Measurements from ENCODE around the gene RORC. TPM values are rescaled to one million over a fixed set of nuclear protein-coding genes. Genes with fewer than 3 reads are reported as not detected.
"Not testable (repeated sequence)": the region's sequence is repeated elsewhere in the genome, so short reads cannot be mapped to it uniquely, and the experiment has no call there.

Gene RORC
- total RNA-seq, 2 donors from 2014 or later, result 32.3 to 51.4 TPM

DNA sequence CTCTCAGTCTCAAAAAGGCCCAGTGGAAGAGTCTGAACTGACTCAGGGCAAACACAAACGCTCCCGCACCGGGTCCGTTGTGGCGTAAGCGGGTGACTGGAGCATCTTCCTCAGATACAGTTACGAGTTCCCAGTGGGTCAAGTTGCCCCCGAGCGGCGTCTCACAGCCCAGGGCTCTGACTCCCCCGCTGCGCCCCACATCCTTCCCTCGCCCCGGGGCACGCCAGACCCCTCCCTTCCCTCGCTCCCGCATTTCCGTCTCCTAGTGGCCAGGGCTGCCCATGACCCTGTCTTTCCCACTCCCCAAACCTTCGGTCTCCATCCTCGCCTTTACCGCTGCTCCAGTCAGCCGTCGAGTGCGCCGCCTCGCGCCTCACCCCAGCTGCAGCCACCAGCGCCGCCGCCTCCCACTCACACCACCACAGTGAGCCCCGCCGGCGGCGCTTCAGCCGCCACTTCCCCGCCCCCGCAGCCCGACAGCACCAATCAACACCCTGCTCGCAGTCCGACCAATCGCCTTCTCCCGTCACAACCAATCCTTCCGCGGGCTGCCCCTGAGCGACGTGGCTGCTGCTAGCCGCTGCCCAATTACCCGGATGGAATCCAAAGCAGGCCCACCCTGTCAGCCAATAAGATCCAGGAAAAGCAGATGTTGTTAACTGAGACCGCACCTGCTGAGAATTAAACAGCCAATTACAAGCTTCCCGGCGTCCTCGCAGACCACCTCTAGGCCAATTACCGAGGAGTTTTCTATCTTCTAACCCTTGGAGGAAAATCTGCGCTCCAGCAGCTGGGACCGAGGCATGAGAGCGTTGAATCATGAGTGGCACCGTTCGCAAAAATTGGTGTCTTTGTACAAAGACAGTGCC lies 41.3 kb downstream of the RORC start, which contains the start of gene TDRKH:
TDRKH (minus strand) TSS at position 430 of the 869 bp plus-strand sequence. CDS start 7,478 bp downstream, outside the sequence.
- H3K27me3 ChIP-seq, result no peaks in the 10 kb centered on the region
- peak; percentile 99 for ATAC-seq
- intact Hi-C loops (cut with DNase I), result no loop called here
- peak within 1 kb of the TSS; percentile 35 to 79 (median 63) for H3K27ac ChIP-seq
- DNase-seq, result peak; percentile 98 to 99 (median 98)
- WGBS, 2 donors, result 0 to 1% methylated on average over 40 to 58 of the region's 58 CpGs
- H3K36me3 ChIP-seq (replicated peaks in 1 of 2; ENCODE audit: insufficient read depth in 1 of 2, low read depth in 2 of 2), result no peaks in the 10 kb centered on the region
- peak; percentile 60 to 84 (median 81) for TF ChIP-seq POLR2A (IDR thresholded peaks at IDR 0.05)
- TF ChIP-seq, protein P1, sequence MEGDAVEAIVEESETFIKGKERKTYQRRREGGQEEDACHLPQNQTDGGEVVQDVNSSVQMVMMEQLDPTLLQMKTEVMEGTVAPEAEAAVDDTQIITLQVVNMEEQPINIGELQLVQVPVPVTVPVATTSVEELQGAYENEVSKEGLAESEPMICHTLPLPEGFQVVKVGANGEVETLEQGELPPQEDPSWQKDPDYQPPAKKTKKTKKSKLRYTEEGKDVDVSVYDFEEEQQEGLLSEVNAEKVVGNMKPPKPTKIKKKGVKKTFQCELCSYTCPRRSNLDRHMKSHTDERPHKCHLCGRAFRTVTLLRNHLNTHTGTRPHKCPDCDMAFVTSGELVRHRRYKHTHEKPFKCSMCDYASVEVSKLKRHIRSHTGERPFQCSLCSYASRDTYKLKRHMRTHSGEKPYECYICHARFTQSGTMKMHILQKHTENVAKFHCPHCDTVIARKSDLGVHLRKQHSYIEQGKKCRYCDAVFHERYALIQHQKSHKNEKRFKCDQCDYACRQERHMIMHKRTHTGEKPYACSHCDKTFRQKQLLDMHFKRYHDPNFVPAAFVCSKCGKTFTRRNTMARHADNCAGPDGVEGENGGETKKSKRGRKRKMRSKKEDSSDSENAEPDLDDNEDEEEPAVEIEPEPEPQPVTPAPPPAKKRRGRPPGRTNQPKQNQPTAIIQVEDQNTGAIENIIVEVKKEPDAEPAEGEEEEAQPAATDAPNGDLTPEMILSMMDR (IDR thresholded peaks at IDR 0.05), result peak in 4 of 7 experiments; percentile 7 to 70 (median 46)
- no peaks in the 10 kb centered on the region for H3K9me3 ChIP-seq
- peaks cover 8% of the 10 kb centered on the region for H3K4me1 ChIP-seq
- H3K4me3 ChIP-seq, result peak within 1 kb of the TSS; percentile 66 to 90

DNA sequence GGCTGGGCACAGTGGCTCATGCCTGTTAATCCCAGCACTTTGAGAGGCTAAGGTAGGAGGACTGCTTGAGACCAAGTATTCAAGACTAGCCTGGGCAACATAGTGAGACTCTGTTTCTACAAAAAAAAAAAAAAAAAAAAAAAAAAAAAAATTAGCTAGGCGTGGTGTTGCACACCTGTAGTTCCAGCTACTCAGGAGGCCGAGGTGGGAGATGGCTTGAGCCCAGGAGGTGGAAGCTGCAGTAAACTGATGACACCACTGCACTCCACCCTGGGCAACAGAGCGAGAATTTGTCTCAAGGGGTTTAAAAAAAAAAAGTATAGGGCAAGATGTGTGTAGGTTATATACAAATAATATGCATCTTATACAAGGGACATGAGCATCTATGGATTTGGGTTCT lies 43.9 kb downstream of the RORC start:
- no peaks in the 10 kb centered on the region for H3K27me3 ChIP-seq
- DNase-seq, result no peak
- H3K27ac ChIP-seq, result no peak overlapping the region
- H3K9me3 ChIP-seq, result no peaks in the 10 kb centered on the region
- H3K36me3 ChIP-seq (replicated peaks in 1 of 2; ENCODE audit: insufficient read depth in 1 of 2, low read depth in 2 of 2), result no peaks in the 10 kb centered on the region
- TF ChIP-seq, protein P1 (IDR thresholded peaks at IDR 0.05), result no peak
- no peak for TF ChIP-seq POLR2A (IDR thresholded peaks at IDR 0.05)
- ATAC-seq, result no peak
- intact Hi-C loops (cut with DNase I), result no loop called here
- no peak overlapping the region for H3K4me3 ChIP-seq
- 83 to 92% methylated on average over 3 of the region's 3 CpGs for WGBS, 2 donors
- peaks cover 8% of the 10 kb centered on the region for H3K4me1 ChIP-seq

DNA sequence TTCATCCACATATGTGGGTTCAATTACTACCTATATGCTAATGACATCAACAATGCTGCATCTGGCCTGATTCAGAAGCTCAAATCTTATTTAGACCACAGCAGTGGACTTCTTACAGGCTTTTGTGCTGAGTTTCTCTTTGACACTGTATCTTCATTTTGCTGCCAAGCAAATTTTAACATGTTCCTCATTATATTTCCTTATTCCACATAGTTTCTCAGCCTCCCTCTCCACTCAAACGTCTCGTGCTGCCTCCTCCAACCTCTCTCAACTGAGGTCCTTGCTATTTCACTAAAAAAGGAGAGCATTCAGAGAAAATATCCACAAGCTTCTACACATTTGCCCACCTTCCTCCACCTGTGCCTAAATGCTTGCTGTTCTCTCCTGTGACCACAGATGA lies 47.8 kb downstream of the RORC start:
- WGBS, 2 donors, result 70 to 75% methylated on average over 2 of the region's 2 CpGs
- Histone ChIP-seq H3K9me3 (no peaks in the 10 kb centered on the region), H3K4me3 (no peak overlapping the region), H3K36me3 (replicated peaks in 1 of 2; ENCODE audit: insufficient read depth in 1 of 2, low read depth in 2 of 2) (no peaks in the 10 kb centered on the region), H3K4me1 (no peaks in the 10 kb centered on the region), H3K27me3 (no peaks in the 10 kb centered on the region), H3K27ac (no peak overlapping the region)
- intact Hi-C loops (cut with DNase I), result no loop called here
- TF ChIP-seq, protein P1 (IDR thresholded peaks at IDR 0.05), result no peak
- TF ChIP-seq POLR2A (IDR thresholded peaks at IDR 0.05), result no peak
- no peak for DNase-seq
- ATAC-seq, result no peak

DNA sequence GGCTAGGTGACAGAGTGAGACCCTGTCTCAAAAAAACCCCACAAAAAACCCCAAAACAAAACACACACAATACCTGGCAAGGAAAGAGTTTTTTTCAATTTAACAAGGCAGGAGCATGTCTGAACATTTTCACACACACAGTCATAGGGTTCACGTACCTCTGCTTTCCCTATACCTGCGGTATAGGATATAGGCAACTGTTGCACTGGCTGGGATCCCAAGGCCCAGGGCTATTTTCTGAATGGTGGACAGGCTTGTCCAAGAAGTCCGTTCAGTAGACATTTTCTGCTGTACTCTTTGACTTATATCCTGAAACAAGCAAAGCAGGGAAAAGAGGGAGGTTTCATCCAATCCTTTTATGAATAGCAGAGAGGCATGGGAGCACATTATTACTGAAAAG lies 48.9 kb downstream of the RORC start:
- Histone ChIP-seq H3K4me3 (no peak overlapping the region), H3K4me1 (no peaks in the 10 kb centered on the region), H3K9me3 (no peaks in the 10 kb centered on the region), H3K27me3 (no peaks in the 10 kb centered on the region), H3K36me3 (replicated peaks in 1 of 2; ENCODE audit: insufficient read depth in 1 of 2, low read depth in 2 of 2) (no peaks in the 10 kb centered on the region), H3K27ac (no peak overlapping the region)
- intact Hi-C loops (cut with DNase I), result no loop called here
- DNase-seq (no peak), ATAC-seq (no peak)
- WGBS, 2 donors, result 79 to 93% methylated on average over 3 of the region's 3 CpGs
- no peak for TF ChIP-seq POLR2A (IDR thresholded peaks at IDR 0.05)
- TF ChIP-seq, protein P1 (IDR thresholded peaks at IDR 0.05), result no peak

DNA sequence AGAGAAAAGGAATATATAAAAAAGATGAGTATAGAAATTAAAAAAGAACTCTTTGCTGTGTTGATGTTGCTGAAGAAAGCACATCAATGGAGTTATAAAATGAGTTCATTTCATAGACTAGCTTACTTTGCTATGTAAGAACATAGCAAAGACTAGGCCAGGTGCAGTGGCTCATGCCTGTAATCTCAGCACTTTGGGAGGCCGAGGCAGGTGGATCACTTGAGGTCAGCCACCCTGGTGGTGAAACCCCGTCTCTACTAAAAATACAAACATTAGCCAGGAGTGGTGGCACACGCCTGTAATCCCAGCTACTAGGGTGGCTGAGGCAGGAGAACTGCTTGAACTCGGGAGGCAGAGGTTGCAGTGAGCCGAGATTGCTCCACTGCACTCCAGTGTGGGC lies 49.6 kb downstream of the RORC start:
- H3K27ac ChIP-seq; DNase-seq; intact Hi-C loops (cut with DNase I); H3K4me1 ChIP-seq; H3K36me3 ChIP-seq (replicated peaks in 1 of 2; ENCODE audit: insufficient read depth in 1 of 2, low read depth in 2 of 2); ATAC-seq; H3K4me3 ChIP-seq; H3K27me3 ChIP-seq; H3K9me3 ChIP-seq: not testable (repeated sequence)
- 82 to 86% methylated on average over 5 of the region's 5 CpGs for WGBS, 2 donors

DNA sequence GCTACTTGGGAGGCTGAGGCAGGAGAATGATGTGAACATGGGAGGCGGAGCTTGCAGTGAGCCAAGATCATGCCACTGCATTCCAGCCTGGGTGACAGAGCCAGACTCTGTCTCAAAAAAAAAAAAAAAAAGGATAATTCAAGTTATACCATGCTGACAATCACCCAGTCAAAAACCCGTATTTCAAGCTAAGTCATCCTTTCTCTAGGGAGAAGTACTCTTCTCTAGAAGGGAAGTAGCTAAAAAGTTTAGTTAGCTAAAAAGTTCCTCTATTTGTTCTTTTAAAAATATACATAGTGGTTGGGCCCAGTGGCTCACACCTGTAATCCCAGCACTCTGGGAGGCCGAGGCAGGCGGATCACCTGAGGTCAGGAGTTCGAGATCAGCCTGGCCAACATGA lies 50.9 kb downstream of the RORC start:
- DNase-seq; H3K36me3 ChIP-seq (replicated peaks in 1 of 2; ENCODE audit: insufficient read depth in 1 of 2, low read depth in 2 of 2); H3K4me3 ChIP-seq; H3K27me3 ChIP-seq; ATAC-seq; intact Hi-C loops (cut with DNase I); H3K9me3 ChIP-seq; H3K27ac ChIP-seq; H3K4me1 ChIP-seq: not testable (repeated sequence)
- 91 to 93% methylated on average over 5 of the region's 5 CpGs for WGBS, 2 donors
